Right kidney (tissue), 9 donors: Measurements from ENCODE around the gene HMGCS1.
"Not testable (repeated sequence)": the region's sequence is repeated elsewhere in the genome, so short reads cannot be mapped to it uniquely, and the experiment has no call there.

Source experiments
- DNase-seq: peaks from one replicate; pipeline ENCODE4 v3.0.0-alpha.2; 2016
- long read RNA-seq, 8 donors: transcript quantifications; one replicate each; lab custom pipeline, GENCODE V29; 2026

HMGCS1 gene
- long read RNA-seq, donor 1, transcript HMGCS1-202 (10 exons, 3,466 nt) = minor isoform, 7 of 30 reads
- long read RNA-seq, donor 1, transcript HMGCS1-201 (11 exons, 3,506 nt) = major isoform, 11 of 30 reads
- long read RNA-seq, donor 1, partial matches to known transcripts = 11 of 30 reads
- long read RNA-seq, donor 1, other reads (novel, unspliced or antisense) = 0 of 30 reads
- long read RNA-seq, donor 2, transcript HMGCS1-202 (10 exons, 3,466 nt) = major isoform, 7 of 20 reads
- long read RNA-seq, donor 2, transcript HMGCS1-201 (11 exons, 3,506 nt) = minor isoform, 6 of 20 reads
- long read RNA-seq, donor 2, partial matches to known transcripts = 5 of 20 reads
- long read RNA-seq, donor 2, other reads (novel, unspliced or antisense) = 0 of 20 reads
- long read RNA-seq, donor 3, transcript HMGCS1-201 (11 exons, 3,506 nt) = major isoform, 5 of 10 reads
- long read RNA-seq, donor 3, partial matches to known transcripts = 0 of 10 reads
- long read RNA-seq, donor 3, other reads (novel, unspliced or antisense) = 0 of 10 reads
- long read RNA-seq, donor 4, transcript HMGCS1-203 (2 exons, 950 nt) = minor isoform, 6 of 29 reads
- long read RNA-seq, donor 4, transcript HMGCS1-202 (10 exons, 3,466 nt) = minor isoform, 5 of 29 reads
- long read RNA-seq, donor 4, transcript HMGCS1-201 (11 exons, 3,506 nt) = major isoform, 9 of 29 reads
- long read RNA-seq, donor 4, partial matches to known transcripts = 7 of 29 reads
- long read RNA-seq, donor 4, other reads (novel, unspliced or antisense) = 0 of 29 reads
- long read RNA-seq, donor 5, transcript HMGCS1-201 (11 exons, 3,506 nt) = minor isoform, 10 of 248 reads
- long read RNA-seq, donor 5, transcript HMGCS1-202 (10 exons, 3,466 nt) = major isoform, 13 of 248 reads
- long read RNA-seq, donor 5, partial matches to known transcripts = 219 of 248 reads
- long read RNA-seq, donor 5, other reads (novel, unspliced or antisense) = 0 of 248 reads
- long read RNA-seq, donor 6, transcript HMGCS1-202 (10 exons, 3,466 nt) = major isoform, 7 of 31 reads
- long read RNA-seq, donor 6, partial matches to known transcripts = 19 of 31 reads
- long read RNA-seq, donor 6, other reads (novel, unspliced or antisense) = 0 of 31 reads
- long read RNA-seq, donor 7, transcript HMGCS1-202 (10 exons, 3,466 nt) = minor isoform, 6 of 43 reads
- long read RNA-seq, donor 7, transcript HMGCS1-201 (11 exons, 3,506 nt) = major isoform, 8 of 43 reads
- long read RNA-seq, donor 7, partial matches to known transcripts = 25 of 43 reads
- long read RNA-seq, donor 7, other reads (novel, unspliced or antisense) = 0 of 43 reads
- long read RNA-seq, donor 8, transcript HMGCS1-202 (10 exons, 3,466 nt) = major isoform, 10 of 24 reads
- long read RNA-seq, donor 8, partial matches to known transcripts = 9 of 24 reads
- long read RNA-seq, donor 8, other reads (novel, unspliced or antisense) = 0 of 24 reads

DNA sequence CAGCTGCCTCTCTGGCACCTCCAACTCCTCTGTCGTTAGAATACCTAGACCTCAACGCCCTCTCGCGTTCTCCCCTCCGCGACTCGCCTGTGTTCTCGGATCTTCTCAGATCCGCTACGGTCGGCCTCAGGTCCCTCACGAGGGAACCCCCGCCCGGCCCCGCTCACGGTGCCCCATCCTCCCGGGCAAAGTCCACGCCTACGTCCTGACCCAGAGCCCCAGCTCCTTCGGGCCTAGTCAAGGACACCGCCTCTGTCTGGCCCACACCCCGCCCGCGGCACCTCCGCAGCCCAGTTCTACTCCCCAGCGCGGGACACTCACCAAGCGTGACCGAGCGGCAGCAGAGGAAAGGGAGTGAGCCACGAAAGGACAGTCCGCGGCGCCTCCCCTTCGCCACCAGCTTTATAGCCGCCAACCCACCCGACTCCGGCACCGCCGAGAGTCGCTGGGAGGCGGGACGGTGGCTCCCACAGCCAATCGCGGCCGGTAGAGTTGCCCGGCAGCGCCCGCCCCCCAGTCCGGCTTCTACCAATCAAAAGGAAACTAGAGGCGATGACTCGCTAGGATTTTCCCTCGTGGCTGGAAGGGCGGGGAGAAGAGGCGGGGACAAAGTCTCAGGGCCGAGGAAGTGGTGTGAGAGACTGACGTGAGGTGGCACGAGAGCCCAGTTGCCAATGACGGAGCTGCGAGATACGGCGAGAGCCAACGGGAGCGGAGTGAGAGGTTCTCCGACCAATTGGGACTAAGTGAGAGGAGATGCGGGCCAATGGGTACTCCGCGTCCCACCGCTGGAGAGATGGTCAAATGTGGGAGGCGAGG, at the start of gene HMGCS1:
TSS of gene HMGCS1 (minus strand) at position 378 of the 819 bp plus-strand sequence. CDS start 14,447 bp downstream, outside the sequence.
- peak; percentile 97 for DNase-seq

DNA sequence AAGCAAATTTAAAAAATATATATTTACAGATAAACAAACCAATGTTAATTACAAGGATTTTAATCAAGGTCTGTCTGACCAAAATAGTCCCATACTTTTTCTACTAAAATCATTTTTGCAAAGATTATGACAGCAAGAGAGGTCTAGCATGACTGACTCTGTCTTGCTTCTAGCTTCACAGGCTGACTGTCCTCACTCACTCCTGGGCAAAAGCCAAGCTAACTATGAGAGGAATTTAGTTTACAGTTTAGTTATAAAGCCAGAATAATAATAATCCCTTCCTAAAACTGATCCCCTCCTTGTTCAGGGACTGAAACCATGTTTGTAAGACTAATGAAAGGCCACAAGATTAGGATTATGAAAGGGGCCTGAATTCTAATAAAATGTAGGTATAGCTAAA, 45.5 kb upstream of the HMGCS1 start:
- DNase-seq = no peak

DNA sequence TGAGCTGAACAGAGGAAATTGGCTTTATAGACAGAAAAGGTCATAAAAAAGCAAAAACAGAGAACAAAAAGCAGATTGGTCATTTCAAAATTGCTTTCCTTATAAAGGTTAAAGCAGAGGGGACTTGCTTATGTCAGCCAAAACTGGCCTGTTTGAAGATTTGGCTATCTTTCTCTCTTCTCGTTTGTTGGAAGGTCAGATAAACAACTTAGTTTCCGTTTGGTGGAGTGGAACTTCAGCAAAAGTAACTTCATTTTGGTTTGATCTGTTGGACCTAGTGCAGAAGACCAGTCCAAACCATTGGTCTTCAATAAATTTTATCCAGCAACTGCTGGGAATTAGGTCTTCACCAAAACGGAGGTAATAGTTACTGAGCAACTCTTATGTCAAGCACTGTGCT, 45.1 kb upstream of the HMGCS1 start:
- peak; percentile 2 for DNase-seq

DNA sequence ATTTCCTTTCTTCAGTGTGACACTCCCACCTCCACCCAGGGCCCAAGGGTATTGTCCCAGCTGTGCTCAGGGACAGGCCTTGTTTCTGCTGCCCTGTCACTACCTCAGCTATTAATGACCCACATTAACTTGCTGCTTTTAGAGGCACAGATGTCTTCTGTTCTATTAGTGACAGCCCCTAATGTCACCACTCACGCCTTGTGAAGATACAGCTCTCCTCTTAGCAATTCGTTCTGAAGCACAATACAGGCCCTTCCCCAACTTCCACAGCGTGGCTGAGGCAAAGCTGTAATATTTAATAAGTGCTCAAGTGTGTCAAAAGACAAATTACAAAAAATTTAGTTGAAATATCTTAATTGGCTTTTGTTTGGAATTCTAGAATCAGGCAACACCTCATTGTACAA, 44.7 kb upstream of the HMGCS1 start:
- peak; percentile 22 for DNase-seq

DNA sequence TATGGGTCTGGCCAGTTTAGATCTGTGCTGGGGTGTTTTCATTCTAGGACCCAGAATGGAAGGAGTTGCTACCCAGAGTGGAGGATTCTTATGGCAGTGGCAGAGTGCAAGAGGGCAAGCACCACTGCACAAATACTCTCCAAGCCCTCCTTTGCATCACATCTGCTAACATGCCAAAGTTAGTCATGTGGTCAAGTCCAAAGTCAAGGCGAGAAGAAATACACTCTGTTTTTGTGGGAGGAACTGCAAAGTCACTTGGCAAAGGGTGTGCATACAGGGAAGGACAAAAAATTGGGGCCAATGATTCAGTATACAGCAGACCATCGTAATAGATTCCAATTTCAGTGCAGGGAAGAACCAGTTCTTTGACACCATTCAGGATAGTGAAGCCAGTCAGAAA, 43.9 kb upstream of the HMGCS1 start:
- no peak for DNase-seq

DNA sequence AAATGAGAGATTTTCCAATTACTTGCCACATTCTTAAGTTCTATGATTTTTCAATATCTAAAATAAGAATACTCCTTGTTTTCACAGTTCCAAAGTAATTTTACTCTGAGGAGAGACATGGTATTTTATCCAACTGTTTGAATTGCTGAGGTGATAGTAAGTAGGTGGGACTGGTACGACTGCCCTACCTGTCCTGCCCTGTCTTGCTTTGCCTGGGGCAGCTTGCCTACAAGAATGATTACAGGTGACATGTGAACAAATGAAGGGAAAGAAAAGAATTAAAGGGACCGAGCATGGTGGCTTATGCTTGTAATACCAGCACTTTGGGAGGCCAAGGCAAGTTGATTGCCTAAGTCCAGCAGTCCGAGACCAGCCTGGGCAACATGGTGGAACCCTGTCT, 41.6 kb upstream of the HMGCS1 start:
- DNase-seq = no peak

- DNase-seq = no peak
These were observed 40.5 kb upstream of the HMGCS1 start for GRCh38 chr5:43353668-43354067.

- no peak for DNase-seq
These were observed 39.7 kb upstream of the HMGCS1 start for GRCh38 chr5:43352915-43353314.

- no peak for DNase-seq
These were observed 38.9 kb upstream of the HMGCS1 start for GRCh38 chr5:43352131-43352530.

- no peak for DNase-seq
These were observed 35.7 kb upstream of the HMGCS1 start for GRCh38 chr5:43348861-43349363.

- DNase-seq = no peak
These were observed 35.0 kb upstream of the HMGCS1 start for GRCh38 chr5:43348207-43348606.

DNA sequence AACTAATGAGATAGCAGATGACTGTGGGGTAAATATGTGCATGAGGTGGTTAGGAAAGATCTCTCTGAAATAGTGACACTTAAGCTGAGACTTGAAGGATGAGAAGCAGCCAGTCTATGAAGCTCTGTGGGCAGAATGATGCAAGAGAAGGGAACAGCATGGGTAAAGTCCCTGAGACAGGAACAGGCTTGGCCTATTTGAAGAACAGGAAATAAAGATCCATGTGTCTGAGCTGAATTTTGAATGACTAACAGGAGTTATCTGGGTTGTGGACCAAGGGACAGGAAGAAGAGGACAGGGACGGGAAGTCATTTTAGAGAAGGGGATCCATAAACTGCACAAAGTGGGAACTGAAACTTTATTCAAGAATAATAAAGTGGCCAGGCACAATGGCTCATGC, 25.6 kb upstream of the HMGCS1 start:
- DNase-seq = no peak

- DNase-seq = no peak
These were observed 22.9 kb upstream of the HMGCS1 start for GRCh38 chr5:43336159-43336558.

DNA sequence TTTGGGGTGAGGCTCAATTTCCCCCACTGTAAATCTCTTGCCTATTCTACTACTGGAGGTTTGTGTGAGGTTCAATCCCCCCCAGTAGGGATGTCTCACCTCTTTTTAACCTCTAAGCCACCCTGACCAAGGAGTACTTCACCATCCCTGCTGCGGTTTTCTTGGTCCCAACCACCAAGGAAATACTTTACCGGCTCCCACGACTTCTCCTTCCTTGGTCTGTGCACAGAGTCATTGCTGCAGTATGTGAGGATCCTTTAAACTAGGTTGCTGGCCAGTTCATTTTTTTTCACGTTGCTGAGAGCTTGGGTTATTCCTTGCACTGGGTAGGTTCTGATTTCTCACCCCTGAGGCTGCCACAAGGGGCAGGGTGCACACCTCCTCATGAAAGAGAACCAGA, 22.5 kb upstream of the HMGCS1 start:
- no peak for DNase-seq

DNA sequence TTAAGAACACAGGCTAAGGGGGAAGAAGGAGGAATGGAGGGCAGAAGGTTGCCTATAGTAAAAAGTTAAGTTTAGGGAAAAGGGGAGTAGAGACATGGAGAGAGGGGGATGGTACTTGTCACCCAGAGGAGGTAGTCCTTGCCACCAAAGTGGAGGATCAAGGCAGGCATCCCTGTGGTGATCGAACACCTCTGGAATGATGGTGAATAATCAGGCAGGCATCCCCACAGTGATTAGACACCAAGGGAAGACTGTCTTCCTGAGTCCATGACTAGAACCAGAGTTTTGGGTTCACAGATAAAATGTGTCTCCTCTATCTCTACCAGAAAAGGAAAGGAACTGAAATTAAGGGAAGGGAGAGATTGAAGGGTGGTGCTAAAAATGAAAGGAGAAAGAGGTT, 19.2 kb upstream of the HMGCS1 start:
- DNase-seq = no peak

GRCh38 chr5:43325624-43326023, 12.4 kb upstream of the HMGCS1 start:
- DNase-seq = not testable (repeated sequence)

DNA sequence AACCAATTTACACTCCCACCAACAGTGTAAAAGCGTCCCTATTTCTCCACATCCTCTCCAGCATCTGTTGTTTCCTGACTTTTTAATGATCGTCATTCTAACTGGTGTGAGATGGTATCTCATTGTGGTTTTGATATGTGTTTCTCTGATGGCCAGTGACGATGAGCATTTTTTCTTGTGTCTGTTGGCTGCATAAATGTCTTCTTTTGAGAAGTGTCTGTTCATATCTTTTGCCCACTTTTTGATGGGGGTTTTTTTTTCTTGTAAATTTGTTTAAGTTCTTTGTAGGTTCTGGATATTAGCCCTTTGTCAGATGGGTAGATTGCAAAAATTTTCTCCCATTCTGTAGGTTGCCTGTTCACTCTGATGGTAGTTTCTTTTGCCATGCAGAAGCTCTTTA, 10.3 kb upstream of the HMGCS1 start:
- DNase-seq = not testable (repeated sequence)

DNA sequence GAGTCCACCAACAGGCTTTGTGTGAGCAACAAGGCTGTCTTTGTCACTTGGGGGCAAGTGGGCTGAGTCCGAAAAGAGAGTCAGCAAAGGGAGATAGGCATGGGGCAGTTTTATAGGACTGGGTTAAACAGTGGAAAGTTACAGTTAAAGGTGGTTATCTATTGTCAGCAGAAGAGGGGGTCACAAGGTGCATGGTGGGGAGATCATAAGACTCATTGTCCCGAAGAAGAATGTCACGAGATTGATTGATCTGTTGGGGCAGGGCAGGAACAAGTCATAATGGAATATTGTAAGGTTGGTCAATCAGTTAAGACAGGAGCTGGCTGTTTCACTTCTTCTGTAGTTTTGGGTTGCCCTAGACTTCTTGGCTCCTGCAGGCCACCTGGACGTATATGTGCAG, 7.6 kb upstream of the HMGCS1 start:
- no peak for DNase-seq

DNA sequence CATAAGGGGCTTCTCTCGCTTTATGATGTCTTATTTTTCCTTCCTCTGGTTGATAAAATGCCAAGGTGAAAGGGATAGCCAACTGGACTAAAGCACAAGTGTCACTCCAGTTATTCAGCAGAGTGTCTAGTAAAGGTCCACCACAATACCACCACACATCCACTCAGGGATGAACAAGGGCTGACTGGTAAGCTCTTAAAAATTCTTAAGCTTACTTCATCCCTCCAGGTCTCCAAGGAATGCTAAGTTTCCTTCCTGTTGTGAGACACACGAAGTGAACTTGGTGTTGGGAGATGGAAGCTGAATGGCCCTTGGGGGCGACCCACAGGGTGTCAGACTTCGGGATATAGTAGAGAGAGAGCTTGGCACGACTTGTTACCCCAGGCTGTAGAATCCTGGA, 3.2 kb upstream of the HMGCS1 start:
- DNase-seq = no peak

GRCh38 chr5:43315682-43316081, 2.5 kb upstream of the HMGCS1 start:
- DNase-seq = no peak

- no peak for DNase-seq
These were observed 2.1 kb upstream of the HMGCS1 start for GRCh38 chr5:43315263-43315662.
